HG03025 (cell line): ENCODE results near the gene CDC42BPB.

Source experiments
- ATAC-seq: cut with Tn5 transposase; IDR thresholded peaks from one replicate; pipeline ENCODE4 v1.9.1; 2021; ENCODE audit warnings: mild to moderate bottlenecking, moderate library complexity; ENCODE audit not compliant: unreplicated experiment, low FRiP score

CDC42BPB gene

DNA sequence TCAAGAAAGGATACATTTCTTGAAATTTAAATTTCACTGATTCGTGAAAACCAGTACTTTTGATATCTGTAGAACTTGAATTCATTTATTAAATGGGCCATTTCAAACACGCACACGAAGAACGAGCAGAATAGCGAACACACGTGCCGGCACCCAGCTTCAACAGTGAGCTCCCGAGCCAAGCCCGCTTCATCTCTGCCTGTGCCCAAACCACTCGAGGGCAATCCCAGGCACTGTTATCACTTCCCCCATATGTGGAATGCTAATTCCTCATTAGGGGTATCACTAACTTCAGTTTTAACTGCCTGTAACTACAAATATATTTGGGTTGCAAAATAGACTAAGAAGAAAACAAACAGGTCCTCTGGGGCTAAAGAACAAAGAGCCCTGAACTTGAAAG is 86.9 kb downstream of the CDC42BPB start:
- ATAC-seq = no peak

DNA sequence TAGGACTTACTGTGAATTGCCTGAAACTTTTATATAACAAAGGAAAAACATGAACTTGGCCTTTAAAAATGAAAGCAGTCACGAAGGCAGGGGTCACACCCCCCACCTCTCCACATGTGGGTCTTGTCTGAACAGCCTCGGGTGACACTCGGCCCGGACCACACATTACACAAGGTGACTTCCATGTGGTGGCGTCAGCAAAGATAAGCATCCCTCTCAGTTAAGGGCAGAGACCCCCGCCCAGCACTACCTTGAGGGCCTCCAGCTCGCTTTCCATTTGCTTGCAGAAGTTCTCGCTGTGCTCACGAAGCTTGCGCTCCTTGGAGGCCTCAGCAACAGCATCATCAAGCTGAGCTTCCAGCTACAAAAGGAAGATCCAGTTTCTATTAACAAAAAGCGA is 87.4 kb downstream of the CDC42BPB start:
- ATAC-seq = no peak

DNA sequence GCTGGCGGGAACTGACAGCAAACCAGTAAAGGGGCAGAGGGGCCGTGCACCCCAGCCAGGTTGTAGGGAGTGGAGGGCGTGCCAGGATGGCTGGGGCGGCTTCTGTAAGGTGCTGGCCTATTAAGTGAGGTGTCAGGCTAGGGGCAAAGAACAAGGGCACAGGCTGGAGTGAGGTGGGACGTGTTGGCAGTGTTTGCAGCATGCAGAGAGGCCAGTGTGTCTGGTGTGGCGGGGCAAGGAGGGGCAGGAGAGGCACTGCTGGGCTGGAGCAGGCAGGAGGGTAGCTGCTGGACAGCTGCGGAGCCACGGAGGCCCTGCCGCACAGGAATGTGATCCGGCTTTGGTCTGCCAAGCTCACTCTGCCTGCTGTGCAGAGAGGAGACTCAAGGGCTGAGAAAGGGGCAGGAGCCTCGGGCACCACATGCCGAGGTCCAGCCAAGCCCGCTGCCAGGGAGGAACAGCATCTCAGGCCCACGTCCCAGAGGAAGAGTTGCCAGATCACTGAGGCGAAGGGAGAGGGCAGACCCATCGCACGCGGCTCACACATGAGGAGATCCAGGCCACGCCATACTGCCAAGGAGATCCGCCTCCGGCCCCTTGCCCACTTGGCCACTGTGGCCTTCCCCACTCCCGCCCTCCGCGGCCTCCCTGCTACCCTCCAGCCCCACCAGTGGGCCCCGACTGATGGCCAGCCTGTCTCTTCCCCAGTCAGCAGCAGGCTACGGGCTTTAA is 88.1 kb downstream of the CDC42BPB start:
- no peak for ATAC-seq

DNA sequence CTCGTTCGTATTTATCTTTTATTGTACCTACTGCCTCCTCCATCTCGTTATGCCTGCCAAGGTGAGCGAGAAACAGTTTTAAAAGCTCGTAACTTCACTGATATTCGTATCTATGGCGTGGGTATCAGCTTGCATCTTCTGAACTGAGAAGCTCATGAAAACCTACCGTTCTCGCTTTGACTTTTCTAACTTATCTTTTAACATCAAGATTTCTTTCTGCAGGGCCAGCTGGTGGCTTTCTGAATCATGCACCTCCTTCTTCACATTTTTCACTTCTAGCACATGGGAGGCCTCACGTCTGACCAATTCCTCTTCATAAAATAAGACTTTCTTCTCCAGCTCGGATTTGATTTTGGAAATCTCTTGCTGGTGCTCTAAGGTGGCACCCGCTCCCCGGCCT is 89.0 kb downstream of the CDC42BPB start:
- ATAC-seq = no peak

DNA sequence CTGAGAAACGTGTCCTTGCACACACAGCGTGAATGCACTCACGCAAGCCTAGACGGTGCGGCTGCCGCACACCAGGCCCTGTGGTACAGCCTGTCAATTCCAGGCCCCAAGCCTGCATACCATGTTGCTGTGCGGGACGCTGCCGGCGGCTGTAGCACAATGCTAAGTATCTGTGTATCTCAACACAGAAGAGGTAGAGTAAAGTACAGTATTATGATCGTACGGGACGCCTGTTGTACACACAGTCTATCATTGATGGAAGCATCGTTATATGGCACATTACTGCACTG is 89.9 kb downstream of the CDC42BPB start:
- no peak for ATAC-seq

DNA sequence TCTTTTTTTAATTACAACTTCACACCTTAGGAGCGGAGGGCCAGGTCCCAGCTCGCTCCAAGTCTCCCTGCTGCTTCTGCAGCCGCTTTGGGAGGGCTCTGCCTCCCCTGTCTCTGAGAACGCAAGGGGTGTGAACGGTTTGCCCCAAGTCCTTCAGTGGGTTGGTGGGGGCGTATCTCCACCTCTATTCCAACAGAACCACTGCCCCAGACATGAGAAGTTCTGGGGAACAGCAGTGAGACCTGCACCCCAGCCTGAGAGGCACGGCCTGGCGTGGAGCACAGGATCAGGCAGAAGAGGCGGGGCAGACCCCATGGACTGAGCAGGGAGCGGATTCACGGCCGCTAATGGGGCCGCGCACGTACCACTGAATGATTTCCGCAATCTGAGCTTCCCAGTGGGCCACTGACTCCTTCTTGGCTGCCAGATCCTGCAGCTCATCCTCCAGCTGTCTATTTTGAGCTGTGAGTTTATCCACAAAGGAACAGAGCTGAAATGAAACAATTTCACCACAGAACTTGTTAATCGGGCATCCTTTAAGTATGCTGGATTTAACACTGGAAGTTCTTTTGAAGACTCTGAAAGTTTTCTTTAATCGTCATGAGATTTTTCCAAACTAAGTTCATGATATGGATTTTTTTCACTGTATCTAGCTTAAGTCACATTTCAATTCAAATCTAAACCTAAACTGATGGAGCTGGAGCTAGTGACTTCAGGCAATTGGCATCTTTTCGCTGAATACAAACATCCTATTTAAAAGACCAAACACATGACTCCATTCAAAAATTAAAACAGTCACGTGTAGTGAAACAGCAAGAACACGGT is 90.5 kb downstream of the CDC42BPB start:
- no peak for ATAC-seq

DNA sequence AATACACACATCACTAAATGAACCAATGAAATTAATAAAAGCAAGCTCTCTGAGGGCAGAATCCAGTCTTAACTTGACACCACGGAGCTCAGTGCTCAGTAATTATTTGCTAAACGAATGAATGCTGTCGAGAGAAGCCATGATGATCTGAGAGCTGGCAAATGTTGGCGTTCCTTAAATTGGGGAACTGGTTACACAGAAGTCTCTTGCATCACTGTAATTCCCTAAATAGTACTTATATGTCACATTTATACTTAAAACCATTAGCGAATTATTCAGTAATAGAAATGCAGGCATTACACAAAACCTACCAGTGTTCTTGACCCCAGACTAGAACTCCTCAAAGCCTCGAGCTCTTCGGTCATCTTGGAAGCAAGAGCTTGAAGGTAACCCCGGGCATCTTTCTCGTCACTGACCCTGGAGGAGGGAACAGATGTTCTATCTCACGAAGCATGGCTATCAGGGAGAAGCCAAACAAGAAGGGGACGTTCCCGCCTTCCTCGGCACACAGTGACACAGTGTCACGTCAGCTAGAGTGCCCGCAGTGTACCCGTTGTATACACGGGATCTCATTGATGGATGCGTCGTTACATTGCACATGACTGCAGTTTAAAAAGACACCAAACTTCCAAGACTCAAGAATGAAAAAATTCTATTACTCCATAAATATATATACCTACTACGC is 91.2 kb downstream of the CDC42BPB start:
- ATAC-seq = no peak

DNA sequence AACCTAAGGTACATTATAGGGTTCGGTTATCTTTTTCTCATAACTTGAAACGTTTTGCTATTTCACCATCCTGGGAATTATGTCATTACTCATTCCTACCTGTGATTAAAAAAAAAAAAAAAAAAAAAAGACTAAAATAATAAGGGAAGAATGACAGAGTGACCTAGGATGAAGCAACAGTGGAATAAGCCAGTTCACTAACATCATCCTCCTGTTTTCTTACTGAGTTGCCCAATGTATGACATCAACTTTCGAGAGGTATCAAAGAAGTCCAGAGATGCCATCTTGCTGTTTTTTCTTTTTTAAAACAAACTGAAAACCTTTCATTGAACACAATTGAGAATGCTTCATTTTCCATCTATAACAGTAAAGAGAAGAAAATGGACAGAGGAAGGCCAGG is 92.1 kb downstream of the CDC42BPB start:
- ATAC-seq = no peak

DNA sequence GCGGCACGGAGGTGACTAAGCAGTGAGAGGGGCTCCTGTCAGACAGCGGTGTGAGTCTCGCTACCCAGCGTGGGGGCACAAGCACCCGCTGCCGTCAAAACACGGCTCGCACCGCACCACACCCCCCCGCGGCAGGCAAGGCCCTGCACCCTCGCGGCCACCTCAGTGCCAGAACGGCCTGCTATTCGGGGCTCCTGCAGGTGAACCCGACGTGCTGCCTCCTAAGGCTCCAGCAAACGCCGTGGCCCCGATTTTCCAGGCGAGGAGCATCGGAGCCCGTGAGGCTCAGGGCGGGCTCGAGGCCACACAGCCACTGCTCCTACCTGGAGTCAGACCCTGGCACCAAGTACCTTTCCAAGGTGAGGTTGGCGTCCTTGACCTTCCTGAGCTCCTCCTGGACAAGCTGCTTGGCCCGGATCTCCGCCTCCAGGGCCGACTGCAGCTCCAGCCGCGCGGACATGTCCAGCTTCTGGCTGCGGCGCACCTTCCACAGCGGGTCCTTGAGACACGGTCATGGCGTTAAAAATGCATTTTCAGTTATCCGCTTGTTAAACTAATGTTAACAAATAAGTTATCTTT is 93.1 kb downstream of the CDC42BPB start:
- ATAC-seq = no peak

DNA sequence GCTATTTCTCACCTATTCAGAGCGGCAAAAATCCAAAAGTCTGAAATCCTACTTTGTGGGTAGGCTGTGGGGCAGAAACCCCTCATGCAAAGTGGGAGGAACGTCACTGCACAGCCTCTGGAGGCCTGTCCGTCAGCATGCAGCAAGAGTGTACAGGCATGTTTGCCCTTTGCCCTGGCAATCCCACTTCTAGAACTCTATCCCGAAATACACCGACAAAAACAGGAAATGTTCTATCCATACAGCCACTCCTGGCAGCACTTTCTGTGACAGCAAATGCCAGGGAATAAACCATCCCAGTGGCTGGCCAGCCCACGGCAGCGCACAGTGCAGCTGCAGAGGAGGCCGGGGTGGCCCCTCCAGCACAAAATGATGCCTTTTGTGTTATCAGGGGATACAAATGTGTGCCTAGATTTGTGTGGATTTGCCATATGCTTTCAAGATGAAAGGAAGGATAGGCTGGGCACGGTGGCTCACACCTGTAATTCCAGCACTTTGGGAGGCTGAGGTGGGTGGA is 95.2 kb downstream of the CDC42BPB start:
- ATAC-seq = no peak

DNA sequence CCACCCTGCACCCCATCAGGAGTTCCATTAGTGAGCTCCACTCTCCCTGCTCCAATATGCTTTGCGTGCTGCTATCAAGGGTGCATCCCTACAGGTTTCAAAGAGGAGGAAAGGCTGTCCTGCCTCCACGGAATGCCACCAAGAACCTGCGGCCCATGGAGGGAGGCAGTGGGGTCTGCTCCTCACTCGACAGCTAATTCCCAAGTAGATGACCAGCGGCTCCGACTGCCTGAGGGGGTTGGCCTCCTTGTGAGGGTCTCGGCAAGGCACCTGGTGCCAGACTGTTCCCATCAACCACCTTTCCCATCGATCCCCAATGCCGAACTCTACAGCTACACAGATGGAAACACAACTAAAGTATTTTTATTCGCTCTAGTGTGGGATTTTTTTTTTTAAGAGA is 98.9 kb downstream of the CDC42BPB start:
- no peak for ATAC-seq

DNA sequence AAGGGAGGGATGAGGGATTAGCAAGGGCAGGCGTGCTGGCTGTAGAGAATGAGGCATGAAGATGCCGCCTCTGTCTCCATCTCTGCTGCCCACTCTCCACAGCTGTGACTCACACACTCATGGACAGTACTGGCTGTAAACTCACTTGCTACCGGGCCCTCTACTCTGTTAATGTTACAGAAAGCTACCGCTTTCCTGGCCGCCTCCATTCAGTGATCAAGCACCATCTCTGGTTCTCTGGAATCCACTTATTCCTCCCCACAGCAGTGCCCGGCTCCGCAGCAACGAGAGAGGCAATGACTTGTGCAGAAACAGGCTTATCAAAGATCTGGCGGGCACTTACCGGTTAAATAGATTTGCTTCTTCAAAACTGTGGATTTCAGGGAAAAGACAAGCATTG is 100.1 kb downstream of the CDC42BPB start:
- ATAC-seq = no peak

DNA sequence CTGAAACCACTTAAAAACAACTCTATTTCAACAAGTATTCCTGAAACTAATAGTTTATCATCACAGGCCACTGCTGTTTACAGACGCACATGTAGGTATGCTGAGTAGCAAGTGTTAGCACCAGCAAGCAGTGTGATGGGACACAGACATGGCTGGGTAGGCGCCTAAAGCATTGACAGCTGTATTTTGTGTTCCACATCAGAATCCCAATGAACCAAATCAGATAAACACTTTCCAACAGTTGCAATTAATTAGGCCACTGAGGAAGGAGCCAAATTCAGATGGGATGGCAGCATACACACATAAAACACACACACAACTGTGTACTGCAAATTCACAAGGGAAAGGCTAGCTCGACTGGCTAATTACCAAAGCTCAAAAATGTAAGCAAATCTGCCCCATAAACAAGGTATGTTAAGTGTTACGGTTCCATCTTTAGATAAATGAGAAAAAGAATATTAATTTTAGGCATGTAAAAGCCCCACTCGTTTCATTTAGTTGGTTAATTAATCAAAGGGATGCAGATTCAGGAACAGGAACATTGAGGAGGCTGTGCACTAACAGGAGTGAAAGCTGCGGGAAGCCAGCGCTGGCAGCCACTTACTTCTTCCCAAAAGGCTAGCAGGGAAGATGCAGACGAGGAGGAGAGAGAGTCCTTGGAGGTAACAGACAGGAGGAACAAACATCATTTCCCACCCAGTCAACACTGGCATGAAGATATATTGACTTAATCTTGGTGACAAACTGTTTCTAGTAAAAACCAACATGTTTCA is 101.5 kb downstream of the CDC42BPB start:
- ATAC-seq = no peak

DNA sequence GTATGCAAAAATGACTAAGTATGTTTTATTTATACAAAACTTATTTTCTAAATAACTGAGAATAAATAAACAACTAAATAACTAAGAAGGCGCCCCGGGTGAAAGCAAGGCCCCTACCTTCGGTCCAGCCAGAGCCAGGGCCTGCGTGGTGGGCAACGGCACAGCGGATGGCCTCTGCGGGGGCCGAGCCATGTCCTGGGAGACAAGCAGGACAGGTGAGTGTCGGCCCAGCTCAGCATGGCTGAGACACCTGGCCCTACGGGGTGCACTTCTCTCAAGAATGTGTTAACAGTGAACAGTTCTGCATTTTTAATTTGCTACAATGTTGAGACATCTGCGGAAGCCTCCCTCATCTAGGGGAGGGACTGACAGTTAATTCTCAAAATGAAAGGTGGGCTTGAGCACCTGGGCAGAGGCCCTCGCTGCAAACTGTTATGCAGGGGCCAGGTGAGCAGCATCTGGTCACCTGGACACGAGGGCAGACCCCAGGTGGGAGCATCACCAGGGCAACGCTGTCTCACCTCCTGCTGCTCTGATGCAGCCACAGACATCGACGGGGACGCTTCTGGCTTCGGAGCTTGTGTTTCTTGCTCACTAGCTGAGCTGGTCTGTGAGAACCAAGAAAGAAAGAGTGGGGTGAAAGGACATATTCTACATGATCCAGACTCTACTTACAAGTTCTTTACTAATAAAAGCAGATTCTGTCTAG is 103.1 kb downstream of the CDC42BPB start:
- no peak for ATAC-seq

DNA sequence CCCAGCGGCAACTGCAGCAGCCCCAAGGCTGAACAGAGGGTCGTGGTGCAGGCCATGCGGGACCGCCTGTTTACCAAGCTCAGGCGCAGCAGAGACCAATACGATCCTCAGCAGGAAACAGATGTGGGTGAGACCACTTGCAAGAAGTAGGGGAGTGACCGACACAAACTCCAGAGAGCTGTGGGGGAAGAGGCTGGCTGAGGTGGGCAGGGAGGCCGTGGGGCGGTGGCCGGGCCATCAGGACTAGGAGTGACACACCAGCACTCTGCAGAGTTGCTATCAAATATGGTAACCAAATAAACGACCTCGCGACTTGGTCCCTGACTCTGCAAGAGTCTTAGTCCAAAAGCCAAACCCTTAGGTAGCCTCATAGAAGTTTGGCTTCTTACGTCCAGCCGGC is 104.2 kb downstream of the CDC42BPB start:
- ATAC-seq = no peak

DNA sequence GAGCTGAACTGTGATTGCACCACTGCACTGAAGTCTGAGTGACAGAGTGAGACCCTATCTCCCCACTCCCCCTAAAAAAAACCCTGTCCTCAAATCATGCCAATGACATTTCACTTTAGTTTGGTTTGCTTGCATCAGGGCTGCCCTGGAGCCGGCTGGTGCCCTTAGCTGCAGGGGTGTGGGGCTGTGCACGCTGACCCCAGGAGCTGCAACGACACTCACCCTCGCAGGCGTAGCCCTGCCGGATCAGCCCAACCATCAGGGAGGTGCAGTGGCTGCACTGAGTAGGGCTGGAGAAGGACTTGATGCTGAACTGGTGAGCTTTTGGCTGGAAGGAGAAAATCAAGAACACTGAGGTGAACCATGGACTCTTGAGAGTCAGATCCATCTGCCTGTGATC is 105.1 kb downstream of the CDC42BPB start:
- no peak for ATAC-seq

DNA sequence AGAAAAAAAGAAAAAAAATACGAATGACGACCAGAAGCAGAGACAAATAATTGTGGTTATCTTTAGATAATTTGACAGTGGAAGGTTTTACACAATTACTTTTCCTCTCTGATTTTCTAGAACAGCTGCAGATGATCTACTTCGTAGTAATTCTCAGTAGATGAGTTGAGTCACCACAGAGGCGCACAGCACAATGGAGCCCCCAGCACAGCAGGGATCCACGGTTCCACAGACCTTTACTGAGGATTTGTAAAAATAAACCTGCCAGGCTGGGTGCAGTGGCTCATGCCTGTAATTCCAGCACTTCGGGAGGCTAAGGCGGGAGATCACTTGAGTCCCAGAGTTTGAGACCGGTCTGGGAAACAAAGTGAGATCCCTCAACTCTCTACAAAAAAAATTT is 105.5 kb downstream of the CDC42BPB start:
- no peak for ATAC-seq

DNA sequence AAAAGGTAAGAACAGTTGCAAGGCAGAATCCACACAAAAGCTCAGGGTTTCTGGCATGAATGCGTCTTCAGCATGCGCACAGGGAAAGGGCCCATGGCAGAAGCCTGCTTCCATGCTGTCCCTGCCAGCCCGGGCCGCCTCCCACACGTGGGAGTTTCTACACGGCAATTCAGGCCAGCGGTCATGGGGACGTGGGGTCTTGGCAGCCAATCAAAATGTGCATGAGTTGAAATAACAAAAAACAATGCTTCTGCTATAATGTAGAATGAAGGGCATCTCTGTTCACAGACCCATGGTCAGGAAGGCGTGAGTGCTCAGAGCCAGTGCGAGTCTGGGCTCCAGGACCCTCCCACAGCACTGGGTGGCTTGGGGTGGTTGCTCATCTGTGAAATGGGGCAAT is 106.3 kb downstream of the CDC42BPB start:
- no peak for ATAC-seq

DNA sequence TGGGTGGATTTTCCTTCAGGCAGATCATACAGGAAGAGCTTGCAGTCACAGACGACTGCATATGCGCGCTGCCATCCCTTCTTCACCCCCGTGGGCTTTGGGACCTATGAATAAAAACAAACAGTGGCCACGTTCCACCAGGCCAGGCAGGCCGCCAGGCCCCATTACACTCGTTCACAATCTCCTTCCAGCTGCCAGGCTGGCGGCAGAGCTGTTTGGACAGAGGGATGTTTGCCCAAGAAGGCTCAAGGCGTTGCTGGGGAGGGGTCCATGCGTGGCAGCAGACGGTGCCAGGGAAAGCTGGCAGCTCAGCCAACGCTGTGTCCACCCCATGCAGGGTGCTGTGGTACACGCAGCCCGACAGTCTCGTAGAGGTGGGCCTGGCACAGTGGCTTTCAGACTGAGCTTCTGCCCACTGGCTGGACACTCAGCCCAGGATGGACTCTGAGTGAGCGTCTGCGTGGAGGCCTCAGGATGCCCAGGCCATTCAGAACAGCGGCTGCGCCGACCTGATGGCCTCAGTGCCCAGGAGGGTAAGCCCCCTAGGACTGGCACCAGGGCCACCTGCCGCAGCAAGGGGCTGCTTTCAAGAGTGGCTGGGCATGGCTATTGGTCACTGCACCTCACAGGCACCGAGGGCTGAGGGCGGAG is 107.4 kb downstream of the CDC42BPB start:
- no peak for ATAC-seq
